K562 (cell line): ENCODE data around the gene IL1RN.

Experiments used
- RAD21 ChIP-seq, 2 experiments: fragments of 250-450 bp in 1 of 2; fragments of 450-650 bp in 1 of 2; sonication (Bioruptor Pico) in 1 of 2; formaldehyde crosslinking in 1 of 2; IDR thresholded peaks in 1 of 2; conservative IDR thresholded peaks in 1 of 2; 2 replicates each; pipeline versions ENCODE4 v1.4.0 to v1.8.0; 2020 to 2022; ENCODE audit warnings: mild to moderate bottlenecking in 2 of 2, moderate library complexity in 1 of 2
- TF ChIP-seq, protein P1 (sequence below): fragments of 450-650 bp; formaldehyde crosslinking; IDR thresholded peaks from 2 replicates; pipeline ENCODE4 v1.4.0; 2020; ENCODE audit warnings: mild to moderate bottlenecking, moderate library complexity

DNA sequence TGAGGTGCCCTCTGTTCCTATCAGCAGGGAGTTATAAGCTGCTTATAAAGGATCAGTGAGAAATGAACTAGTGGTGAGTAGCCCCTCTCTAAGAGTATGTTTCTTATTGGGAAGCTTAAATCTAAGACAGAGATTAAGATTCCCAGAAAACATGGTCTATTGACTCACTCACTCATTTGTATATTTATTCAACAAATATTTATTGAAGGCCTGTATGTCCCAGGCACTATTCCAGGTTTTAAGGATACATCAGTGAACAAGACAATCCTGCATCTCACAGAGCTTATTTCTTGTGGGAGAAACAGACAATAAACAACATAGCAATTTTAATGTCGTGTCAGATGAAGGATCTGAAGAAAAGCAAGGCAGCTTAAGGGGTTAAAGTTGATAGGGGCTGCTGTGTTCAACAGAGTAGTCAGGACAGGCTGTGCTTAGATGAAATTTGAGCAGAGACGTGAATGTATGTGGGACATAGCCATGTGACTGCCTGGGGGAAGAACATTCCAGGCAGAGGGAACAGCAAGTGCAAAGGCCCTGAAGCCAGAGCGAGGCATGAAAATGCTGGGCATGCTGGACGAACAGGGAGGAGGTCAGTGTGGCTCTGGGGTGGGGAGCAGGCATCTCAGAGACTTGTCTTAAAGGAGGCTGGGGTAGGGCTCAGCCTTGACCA is 31.6 kb downstream of the IL1RN start:
- no peak for TF ChIP-seq RAD21 (CRISPR knock-in tag; conservative IDR thresholded peaks at IDR 0.05 in 1 of 2, IDR thresholded peaks at IDR 0.05 in 1 of 2)
- TF ChIP-seq, protein P1, sequence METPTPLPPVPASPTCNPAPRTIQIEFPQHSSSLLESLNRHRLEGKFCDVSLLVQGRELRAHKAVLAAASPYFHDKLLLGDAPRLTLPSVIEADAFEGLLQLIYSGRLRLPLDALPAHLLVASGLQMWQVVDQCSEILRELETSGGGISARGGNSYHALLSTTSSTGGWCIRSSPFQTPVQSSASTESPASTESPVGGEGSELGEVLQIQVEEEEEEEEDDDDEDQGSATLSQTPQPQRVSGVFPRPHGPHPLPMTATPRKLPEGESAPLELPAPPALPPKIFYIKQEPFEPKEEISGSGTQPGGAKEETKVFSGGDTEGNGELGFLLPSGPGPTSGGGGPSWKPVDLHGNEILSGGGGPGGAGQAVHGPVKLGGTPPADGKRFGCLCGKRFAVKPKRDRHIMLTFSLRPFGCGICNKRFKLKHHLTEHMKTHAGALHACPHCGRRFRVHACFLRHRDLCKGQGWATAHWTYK (CRISPR knock-in tag): no peak
